ENCODE data around the gene SMAD3.

The SMAD3 gene

GRCh38 chr15:67097930-67098740 lies 32.7 kb downstream of the SMAD3 start:
- DNase-seq (ENCODE audit: low read depth) = no peak

- no peak for DNase-seq (ENCODE audit: low read depth)
Observed at GRCh38 chr15:67098768-67099282, 33.4 kb downstream of the SMAD3 start.

- no peak for DNase-seq (ENCODE audit: low read depth)
Observed at GRCh38 chr15:67100124-67100791, 34.9 kb downstream of the SMAD3 start.

- DNase-seq (ENCODE audit: low read depth) = peak; percentile 72
Observed at GRCh38 chr15:67100801-67101581, 35.6 kb downstream of the SMAD3 start.

- peak; percentile 58 for DNase-seq (ENCODE audit: low read depth)
Observed at GRCh38 chr15:67101911-67102598, 36.7 kb downstream of the SMAD3 start.

- DNase-seq (ENCODE audit: low read depth) = no peak
Observed at GRCh38 chr15:67102599-67102929, 37.2 kb downstream of the SMAD3 start.

- DNase-seq (ENCODE audit: low read depth) = no peak
Observed at GRCh38 chr15:67103021-67103420, 37.6 kb downstream of the SMAD3 start.

- no peak for DNase-seq (ENCODE audit: low read depth)
Observed at GRCh38 chr15:67103432-67103831, 38.0 kb downstream of the SMAD3 start.

- DNase-seq (ENCODE audit: low read depth) = no peak
Observed at GRCh38 chr15:67103869-67104268, 38.5 kb downstream of the SMAD3 start.

- no peak for DNase-seq (ENCODE audit: low read depth)
Observed at GRCh38 chr15:67104510-67104909, 39.1 kb downstream of the SMAD3 start.

- DNase-seq (ENCODE audit: low read depth) = no peak
Observed at GRCh38 chr15:67105065-67105951, 39.9 kb downstream of the SMAD3 start.

GRCh38 chr15:67105991-67106763 lies 40.8 kb downstream of the SMAD3 start:
- no peak for DNase-seq (ENCODE audit: low read depth)

- DNase-seq (ENCODE audit: low read depth) = no peak
Observed at GRCh38 chr15:67106764-67107013, 41.3 kb downstream of the SMAD3 start.

- DNase-seq (ENCODE audit: low read depth) = no peak
Observed at GRCh38 chr15:67107014-67107812, 41.8 kb downstream of the SMAD3 start.

- no peak for DNase-seq (ENCODE audit: low read depth)
Observed at GRCh38 chr15:67108122-67108961, 42.9 kb downstream of the SMAD3 start.

GRCh38 chr15:67109141-67110034 lies 44.0 kb downstream of the SMAD3 start:
- no peak for DNase-seq (ENCODE audit: low read depth)

- no peak for DNase-seq (ENCODE audit: low read depth)
Observed at GRCh38 chr15:67110361-67110781, 45.0 kb downstream of the SMAD3 start.

All from activated T-cell treated with anti-CD3 and anti-CD28 coated beads for 24 hours (primary cell).